ENCODE measurements around the gene KCNQ1OT1.

KCNQ1OT1 gene

DNA sequence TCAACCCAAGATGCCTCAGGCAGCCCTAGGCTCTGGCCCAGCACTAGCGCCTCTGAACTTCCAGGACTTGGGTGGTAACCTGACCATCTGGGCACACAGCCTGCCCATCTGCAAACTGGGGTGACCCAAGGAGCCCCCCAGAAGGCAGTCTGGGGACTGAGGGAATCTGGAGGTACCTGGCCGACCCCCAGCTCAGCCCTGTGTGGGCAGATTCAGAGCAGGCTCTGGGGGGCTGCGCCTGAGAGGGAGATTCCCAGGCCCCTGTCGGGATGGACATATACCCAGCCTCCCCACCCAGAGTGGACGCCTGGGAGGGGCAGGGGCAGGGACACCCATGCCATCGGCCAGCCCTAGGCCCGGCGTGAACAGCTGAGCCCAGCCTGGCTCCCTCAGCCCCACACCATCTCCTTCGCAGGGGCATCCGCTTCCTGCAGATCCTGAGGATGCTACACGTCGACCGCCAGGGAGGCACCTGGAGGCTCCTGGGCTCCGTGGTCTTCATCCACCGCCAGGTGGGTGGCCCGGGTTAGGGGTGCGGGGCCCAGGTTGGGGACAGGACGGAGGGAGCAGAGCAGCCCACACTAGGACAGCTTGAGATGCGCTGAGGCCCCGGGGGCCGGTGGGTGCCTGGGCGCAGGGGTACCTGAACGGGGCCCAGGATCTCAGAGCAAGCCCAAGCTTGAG is 128.1 kb downstream of the KCNQ1OT1 start:
- no peaks in the 10 kb centered on the region for H3K27me3 Mint-ChIP-seq
- no peak overlapping the region for H3K4me3 Mint-ChIP-seq
- no peaks in the 10 kb centered on the region for H3K9me3 Mint-ChIP-seq
- no peak for ATAC-seq
- no peaks in the 10 kb centered on the region for H3K36me3 Mint-ChIP-seq
- no peak overlapping the region for H3K27ac Mint-ChIP-seq
- H3K4me1 Mint-ChIP-seq = no peaks in the 10 kb centered on the region

DNA sequence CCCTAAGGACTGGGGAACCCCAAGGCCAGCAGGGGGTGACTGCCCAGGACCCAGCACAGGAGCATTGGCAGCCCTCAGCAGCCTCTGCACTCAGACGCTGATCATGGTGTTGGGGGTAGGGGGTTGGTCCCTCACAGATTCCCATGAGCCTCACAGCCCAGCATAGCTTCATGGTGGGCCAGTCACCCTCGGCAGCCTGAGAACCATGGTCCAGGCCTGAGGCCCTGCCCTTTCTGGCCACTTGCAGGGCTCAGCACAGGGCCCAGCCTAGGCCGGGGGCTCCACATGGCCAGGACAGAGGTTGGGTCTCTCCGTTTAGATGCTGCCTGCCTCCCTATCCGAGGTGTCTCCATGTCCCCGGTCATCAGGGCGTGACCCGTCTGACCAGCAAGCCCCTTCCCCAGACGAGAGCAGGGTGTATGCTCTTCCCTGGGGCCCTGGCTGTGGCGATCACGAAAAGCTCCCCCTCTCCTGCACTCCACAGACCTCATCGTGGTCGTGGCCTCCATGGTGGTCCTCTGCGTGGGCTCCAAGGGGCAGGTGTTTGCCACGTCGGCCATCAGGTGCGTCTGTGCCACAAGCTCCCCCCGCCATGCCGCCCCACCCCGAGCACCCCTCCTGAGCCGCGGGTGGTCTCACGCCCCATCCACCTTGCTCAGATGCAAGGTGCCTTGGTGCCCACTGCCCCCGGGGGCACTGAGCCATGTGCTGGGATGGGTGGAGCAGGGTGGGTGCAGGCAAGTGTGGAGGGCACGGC is 128.8 kb downstream of the KCNQ1OT1 start:
- no peaks in the 10 kb centered on the region for H3K4me1 Mint-ChIP-seq
- H3K9me3 Mint-ChIP-seq = no peaks in the 10 kb centered on the region
- no peaks in the 10 kb centered on the region for H3K36me3 Mint-ChIP-seq
- H3K27me3 Mint-ChIP-seq = no peaks in the 10 kb centered on the region
- H3K27ac Mint-ChIP-seq = no peak overlapping the region
- no peak for ATAC-seq
- H3K4me3 Mint-ChIP-seq = no peak overlapping the region

DNA sequence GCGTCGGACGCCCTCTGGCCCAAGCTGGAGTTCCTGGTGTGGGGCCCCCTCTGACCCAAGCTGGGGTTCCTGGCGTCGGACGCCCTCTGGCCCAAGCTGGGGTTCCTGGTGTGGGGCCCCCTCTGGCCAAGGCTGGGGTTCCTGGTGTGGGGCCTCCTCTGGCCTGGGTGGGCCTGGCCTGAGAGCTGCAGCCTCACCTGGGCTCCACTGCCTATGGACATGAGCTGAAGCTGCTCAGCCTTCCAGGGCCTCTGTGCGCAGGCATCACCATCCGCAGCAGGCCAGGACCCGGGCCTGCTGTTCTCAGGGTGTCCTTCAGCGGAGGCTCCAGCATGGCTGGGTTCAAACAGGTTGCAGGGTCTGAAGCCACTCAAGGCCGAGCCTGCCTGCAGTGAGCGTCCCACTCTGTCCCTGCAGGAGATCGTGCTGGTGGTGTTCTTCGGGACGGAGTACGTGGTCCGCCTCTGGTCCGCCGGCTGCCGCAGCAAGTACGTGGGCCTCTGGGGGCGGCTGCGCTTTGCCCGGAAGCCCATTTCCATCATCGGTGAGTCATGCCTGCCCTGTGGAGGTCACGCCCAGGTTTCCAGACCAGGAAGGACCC is 129.5 kb downstream of the KCNQ1OT1 start:
- no peaks in the 10 kb centered on the region for H3K27me3 Mint-ChIP-seq
- no peaks in the 10 kb centered on the region for H3K36me3 Mint-ChIP-seq
- H3K4me1 Mint-ChIP-seq = no peaks in the 10 kb centered on the region
- no peak overlapping the region for H3K27ac Mint-ChIP-seq
- ATAC-seq = no peak
- no peaks in the 10 kb centered on the region for H3K9me3 Mint-ChIP-seq
- no peak overlapping the region for H3K4me3 Mint-ChIP-seq

DNA sequence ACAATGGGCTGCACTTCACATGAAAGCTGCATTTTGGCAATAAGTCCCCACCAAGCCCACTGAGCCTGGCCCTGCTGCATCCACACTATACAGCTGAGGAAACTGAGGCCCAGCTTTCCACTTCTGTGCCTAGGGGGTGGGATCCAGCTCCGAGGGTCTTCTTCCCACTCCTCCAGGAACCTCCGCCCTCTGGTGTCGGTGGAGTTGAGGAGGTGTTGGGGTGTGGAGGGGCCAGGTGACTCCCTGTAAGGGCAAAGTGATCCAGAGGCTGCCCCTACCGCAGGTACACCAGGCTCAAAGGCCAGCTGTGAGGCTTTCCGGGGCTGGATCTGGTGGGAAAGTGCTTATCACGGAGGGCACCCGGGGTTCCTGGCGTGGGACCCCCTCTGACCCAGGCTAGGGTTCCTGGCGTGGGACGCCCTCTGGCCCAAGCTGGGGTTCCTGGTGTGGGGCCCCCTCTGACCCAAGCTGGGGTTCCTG is 130.0 kb downstream of the KCNQ1OT1 start:
- no peaks in the 10 kb centered on the region for H3K27me3 Mint-ChIP-seq
- H3K4me1 Mint-ChIP-seq = no peaks in the 10 kb centered on the region

DNA sequence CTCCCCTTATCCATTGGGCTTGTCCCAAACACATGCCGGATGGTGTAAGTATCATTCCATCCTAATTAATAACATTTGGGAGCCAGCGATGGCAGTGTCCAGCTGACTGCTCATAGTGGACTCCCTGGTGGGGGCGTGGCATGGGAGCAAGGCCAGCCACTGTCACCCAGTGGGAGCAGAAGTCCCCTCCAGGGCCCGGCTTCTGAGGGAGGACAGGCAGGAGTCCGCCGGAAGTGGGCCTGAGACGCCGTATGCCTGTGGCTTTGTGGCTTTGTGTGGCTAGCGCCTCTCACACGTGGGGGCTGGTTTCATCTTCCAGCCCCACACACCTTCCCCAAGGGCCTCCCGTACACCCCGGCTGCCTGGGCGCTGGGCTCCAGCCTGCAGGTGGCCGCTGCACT is 130.5 kb downstream of the KCNQ1OT1 start:
- no peak overlapping the region for H3K4me3 Mint-ChIP-seq
- no peaks in the 10 kb centered on the region for H3K36me3 Mint-ChIP-seq
- no peaks in the 10 kb centered on the region for H3K9me3 Mint-ChIP-seq
- ATAC-seq = no peak
- no peak overlapping the region for H3K27ac Mint-ChIP-seq
- H3K4me1 Mint-ChIP-seq = no peaks in the 10 kb centered on the region
- H3K27me3 Mint-ChIP-seq = no peaks in the 10 kb centered on the region

More for the DNA sequence above, 130.0 kb downstream of the KCNQ1OT1 start:
- H3K9me3 Mint-ChIP-seq = no peaks in the 10 kb centered on the region
- ATAC-seq = no peak
- H3K36me3 Mint-ChIP-seq = no peaks in the 10 kb centered on the region
- no peak overlapping the region for H3K27ac Mint-ChIP-seq
- H3K4me3 Mint-ChIP-seq = no peak overlapping the region

DNA sequence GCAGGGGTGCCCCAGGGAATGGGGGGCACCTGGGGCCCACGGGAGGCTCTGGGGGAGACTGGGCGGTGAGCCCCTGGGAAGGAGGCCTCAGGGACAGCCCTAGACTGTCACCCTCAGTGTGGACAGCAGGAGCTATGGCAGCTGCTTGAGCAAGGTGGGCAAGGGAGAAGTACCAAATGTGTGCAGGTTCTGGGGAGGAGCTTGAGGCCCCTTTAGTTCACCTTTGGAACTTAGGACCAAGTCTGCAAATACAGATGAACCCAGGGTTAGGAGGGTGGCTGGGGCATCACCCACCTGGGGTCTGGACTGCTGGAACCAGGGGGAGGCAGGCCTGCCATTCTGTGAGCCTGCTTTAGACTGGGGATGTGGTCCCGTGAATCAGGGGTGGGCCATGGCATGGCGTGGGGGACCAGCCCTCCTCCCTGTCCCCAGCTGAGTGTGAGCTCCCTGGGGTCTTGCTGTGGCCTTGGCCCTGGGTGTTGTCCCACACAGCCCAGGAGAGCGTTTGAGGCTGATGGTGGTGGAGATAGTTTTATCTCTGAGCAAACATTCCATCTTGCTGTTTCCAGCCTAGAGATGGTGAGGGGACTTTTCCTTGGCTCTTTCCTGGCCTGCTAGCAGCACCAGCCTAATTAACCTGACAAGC is 132.6 kb downstream of the KCNQ1OT1 start:
- Mint-ChIP-seq H3K27ac (no peak overlapping the region), H3K4me3 (no peak overlapping the region), H3K4me1 (no peaks in the 10 kb centered on the region), H3K36me3 (no peaks in the 10 kb centered on the region), H3K9me3 (no peaks in the 10 kb centered on the region), H3K27me3 (no peaks in the 10 kb centered on the region)
- ATAC-seq = peak; percentile 17

DNA sequence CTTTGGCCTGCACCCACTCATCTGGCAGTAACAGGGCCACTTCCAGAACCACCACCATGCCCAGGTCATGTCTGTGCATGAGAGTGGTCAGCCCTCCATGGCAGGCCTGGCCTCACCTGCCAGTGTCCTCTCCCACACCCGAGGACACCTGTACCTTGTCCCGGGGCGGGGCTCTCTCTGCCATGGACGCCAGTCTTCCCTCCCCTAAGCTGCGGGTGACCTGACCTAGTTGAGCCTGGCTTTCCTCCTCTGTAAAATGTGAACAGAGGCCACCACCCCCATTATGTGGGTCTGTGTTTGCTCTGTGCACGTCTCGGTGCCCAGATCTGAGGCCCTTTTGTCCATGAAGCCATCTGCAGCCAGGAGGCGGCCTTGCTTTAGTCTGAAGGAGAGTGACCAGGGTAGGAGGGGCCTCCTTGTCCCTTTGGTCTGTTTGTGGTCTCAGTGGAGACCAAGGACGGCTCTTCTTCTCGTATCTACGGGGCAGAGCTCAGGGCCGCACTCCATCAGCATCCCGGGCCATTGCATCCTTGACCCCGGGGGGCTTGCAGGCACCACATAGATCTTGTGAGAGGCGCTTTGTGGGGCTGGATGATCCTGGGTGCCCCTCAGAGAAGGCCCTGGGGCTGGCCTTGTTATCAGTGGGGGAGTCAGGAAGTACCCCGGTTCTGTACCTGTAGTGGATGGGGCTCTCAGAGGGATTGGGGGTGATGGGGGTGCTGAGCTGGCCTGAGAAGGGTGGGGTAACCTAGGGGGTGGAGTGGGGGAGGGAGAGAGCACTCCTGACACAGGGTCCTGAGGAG is 133.4 kb downstream of the KCNQ1OT1 start:
- no peaks in the 10 kb centered on the region for H3K4me1 Mint-ChIP-seq
- no peaks in the 10 kb centered on the region for H3K9me3 Mint-ChIP-seq
- no peaks in the 10 kb centered on the region for H3K27me3 Mint-ChIP-seq
- H3K27ac Mint-ChIP-seq = no peak overlapping the region
- no peaks in the 10 kb centered on the region for H3K36me3 Mint-ChIP-seq
- no peak for ATAC-seq
- no peak overlapping the region for H3K4me3 Mint-ChIP-seq

DNA sequence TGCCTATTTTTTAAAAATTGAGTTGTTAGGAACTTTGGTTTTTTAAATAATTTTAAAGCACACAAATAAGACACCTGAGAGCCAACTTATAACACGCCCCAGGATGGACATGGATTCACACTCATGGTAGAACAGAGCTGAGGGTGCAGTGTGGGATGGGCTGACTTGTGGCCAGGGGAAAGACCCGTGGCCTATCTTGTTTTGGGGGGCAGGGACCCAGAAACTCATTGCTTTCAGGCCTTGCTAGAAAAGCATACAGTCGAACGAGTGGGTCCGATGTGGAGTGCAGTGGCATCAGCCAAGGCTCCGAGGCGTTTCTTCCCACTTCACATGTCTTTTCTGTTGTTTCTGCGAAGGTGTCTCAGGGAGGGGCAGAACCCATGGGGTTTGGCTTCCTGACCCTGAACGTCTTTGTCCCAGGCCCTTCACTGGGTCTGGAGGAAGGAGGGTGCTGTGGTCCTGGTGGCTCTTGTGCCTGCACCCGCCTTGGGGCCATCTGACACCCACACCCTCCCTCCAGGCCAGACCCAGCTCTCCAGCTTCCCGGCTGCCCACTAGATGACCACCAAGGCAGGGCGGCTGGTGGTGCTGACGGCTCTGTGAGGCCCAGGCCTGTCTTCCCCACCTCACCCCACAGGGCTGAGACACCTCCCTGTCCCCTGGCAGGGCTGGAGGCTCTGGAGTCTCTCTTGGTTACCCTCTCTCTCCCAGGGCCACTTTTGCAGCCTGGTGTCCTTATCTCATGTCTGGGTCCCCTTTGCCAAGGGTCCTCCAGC is 134.2 kb downstream of the KCNQ1OT1 start:
- H3K4me3 Mint-ChIP-seq = no peak overlapping the region
- no peaks in the 10 kb centered on the region for H3K27me3 Mint-ChIP-seq
- ATAC-seq = no peak
- H3K9me3 Mint-ChIP-seq = no peaks in the 10 kb centered on the region
- H3K27ac Mint-ChIP-seq = no peak overlapping the region
- H3K36me3 Mint-ChIP-seq = no peaks in the 10 kb centered on the region
- H3K4me1 Mint-ChIP-seq = no peaks in the 10 kb centered on the region

DNA sequence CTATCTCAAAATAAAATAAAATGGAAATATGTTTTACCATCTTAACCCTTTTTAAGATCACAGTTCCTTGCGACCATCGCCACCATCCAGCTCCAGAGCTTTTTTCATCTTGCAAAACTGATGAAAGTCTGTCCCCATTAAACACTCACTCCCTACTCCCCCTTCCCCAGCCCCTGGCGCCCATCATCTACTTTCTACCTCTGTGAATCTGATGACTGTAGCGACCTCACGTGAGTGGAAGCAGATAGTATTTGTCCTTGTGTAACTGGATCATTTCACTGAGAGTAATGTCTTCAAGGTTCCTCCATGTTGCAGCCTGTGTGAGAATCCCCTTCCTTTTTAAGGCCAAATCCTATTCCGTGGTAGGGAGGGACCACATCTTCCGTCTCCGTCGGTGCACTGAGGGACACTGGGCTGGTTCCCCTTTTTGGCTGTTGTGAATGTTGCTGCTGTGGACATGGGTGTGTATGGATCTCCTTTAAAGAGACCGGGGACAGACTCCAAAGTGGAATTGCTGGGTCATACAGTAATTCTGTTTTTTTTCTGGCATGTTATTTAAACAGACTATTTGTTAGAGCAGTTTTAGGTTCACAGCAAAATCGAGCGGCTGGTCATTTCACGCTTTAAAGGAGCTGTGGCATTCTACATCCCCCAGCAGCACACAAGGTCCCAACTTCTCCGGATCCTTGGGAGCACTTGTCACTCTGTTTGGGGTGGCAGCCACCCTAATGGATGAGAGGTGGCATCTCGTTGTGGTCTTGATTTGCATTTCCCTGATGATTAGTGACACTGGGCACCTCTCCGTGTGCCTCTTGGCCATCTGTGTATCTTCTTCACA is 135.0 kb downstream of the KCNQ1OT1 start:
- no peak for ATAC-seq
- Mint-ChIP-seq H3K27ac (no peak overlapping the region), H3K36me3 (no peaks in the 10 kb centered on the region), H3K9me3 (no peaks in the 10 kb centered on the region), H3K4me1 (peaks cover 3% of the 10 kb centered on the region), H3K4me3 (no peak overlapping the region), H3K27me3 (no peaks in the 10 kb centered on the region)

DNA sequence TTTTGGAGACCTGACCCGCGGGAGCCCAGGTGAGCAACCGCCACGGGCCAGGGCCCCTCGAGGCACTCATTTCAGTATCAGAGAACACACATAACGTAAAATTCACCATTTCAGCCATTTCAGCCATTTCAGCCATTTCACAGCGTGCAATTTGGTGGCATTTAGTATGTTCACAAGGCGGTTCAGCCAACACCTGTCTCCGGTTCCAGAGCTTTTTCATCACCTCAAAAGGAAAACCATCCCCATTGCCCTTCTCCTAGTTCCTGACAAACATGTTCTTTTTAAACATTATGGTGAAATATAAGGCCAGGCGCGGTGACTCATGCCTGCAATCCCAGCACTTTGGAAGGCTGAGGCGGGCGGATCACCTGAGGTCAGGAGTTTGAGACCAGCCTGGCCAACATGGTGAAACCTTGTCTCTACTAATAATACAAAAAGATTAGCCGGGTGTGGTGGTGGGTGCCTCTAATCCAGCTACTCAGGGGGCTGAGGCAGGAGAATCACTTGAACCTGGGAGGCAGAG is 135.7 kb downstream of the KCNQ1OT1 start:
- no peak for ATAC-seq
- H3K36me3 Mint-ChIP-seq = no peaks in the 10 kb centered on the region
- no peaks in the 10 kb centered on the region for H3K9me3 Mint-ChIP-seq
- H3K27me3 Mint-ChIP-seq = no peaks in the 10 kb centered on the region
- H3K27ac Mint-ChIP-seq = no peak overlapping the region
- H3K4me3 Mint-ChIP-seq = no peak overlapping the region
- H3K4me1 Mint-ChIP-seq = peaks cover 10% of the 10 kb centered on the region

DNA sequence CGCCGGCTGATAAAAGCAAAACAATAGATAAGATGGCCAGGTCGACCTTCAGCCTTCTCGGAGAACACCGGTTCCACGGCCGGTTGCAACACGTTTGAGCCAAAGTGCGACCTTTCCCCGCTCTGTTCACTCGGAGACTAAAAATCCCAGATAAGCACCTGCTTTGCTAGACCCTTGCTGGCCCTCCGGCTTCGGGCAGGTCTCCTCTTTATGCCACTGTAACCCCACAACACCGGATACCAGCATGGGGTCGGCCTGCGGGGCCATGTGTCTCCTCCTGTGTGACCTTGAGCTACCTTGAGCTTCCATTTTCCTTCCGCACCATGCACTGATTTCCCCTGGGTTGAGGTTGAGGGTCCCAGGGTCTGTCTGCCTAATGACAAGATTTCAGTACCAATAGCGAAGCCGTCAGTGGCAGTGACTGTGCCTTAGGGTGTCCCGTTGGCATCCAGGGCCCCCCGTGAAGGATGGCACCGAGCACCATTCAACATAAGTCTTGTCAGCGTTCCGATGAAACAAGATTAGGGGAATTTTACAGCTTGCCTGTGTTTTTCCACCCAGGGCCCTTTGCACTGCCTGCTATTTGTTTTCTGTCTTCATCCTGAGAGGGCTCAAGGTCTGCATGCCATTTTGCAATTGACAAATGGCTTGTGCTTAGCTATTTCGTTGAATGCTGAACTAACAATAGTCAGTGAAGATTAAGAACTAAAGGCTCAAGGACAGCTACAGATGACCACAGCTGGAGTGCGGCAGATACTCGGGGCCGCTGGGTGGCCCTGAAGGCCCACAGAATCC is 136.4 kb downstream of the KCNQ1OT1 start:
- ATAC-seq = no peak
- H3K4me1 Mint-ChIP-seq = peaks cover 17% of the 10 kb centered on the region
- no peaks in the 10 kb centered on the region for H3K36me3 Mint-ChIP-seq

DNA sequence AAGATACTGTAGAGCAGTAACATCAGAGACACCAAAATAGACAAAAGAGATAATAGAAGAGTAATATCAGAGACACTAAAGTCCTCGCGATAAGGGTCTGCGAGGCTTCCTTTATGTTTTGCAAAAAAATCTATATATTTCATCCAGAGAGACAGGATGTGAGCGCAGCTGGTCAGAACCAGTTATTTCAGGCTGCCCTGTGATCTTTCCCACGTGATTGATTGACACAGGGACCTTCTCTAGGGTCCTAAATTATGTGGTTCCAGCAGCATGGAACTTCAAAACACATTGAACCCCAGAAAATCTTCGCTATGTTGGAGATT is 136.9 kb downstream of the KCNQ1OT1 start:
- H3K27ac Mint-ChIP-seq = no peak overlapping the region
- no peaks in the 10 kb centered on the region for H3K9me3 Mint-ChIP-seq
- H3K4me1 Mint-ChIP-seq = peaks cover 22% of the 10 kb centered on the region

More for the DNA sequence above, 136.4 kb downstream of the KCNQ1OT1 start:
- Mint-ChIP-seq H3K27me3 (no peaks in the 10 kb centered on the region), H3K27ac (no peak overlapping the region), H3K9me3 (no peaks in the 10 kb centered on the region), H3K4me3 (no peak overlapping the region)

More for the DNA sequence above, 136.9 kb downstream of the KCNQ1OT1 start:
- ATAC-seq = no peak
- H3K4me3 Mint-ChIP-seq = no peak overlapping the region
- no peaks in the 10 kb centered on the region for H3K36me3 Mint-ChIP-seq
- H3K27me3 Mint-ChIP-seq = no peaks in the 10 kb centered on the region
